Lower leg skin (tissue), 4 donors: ENCODE data around the gene CDH13. TPM values are rescaled to one million over a fixed set of nuclear protein-coding genes. Genes with fewer than 3 reads are reported as not detected.

ENCODE experiments used
- DNase-seq, 2 donors: peaks; one replicate each; pipeline ENCODE4 v3.0.0-alpha.2; 2019; ENCODE audit warnings: low spot score in 2 of 2
- H3K4me3 ChIP-seq: fragments of 200-600 bp; sonication (generic); 2 replicates; pipeline ENCODE4 v1.5.1; 2017; ENCODE audit warnings: mild to moderate bottlenecking, low read depth; ENCODE audit not compliant: poor library complexity, severe bottlenecking
- CTCF ChIP-seq, 3 donors: fragments of 450-650 bp; IDR thresholded peaks; one replicate each; pipeline ENCODE4 v1.5.1; 2016; ENCODE audit warnings: antibody characterized with exemption in 3 of 3, mild to moderate bottlenecking in 3 of 3, moderate library complexity in 2 of 3
- POLR2A ChIP-seq, 2 donors: fragments of 450-650 bp; IDR thresholded peaks; one replicate each; pipeline ENCODE4 v1.6.1; 2016 to 2017; ENCODE audit warnings: antibody characterized with exemption in 2 of 2, mild to moderate bottlenecking in 1 of 2, moderate library complexity in 1 of 2
- WGBS, 2 donors: methylation state at CpG; one replicate each; pipeline ENCODE4 v1.1.5; 2018; 5-methylcytosine and 5-hydroxymethylcytosine counted together
- intact Hi-C: fragments of 100-400 bp; cut with DNase I; formaldehyde crosslinking; loops from one replicate; pipeline ENCODE4 v1.15.0; 2023; ENCODE audit warnings: low total_unique reads
- total RNA-seq, 4 donors: library from RNA; depleted of rRNA; stranded (reverse); fragments of >200 nt; gene quantifications; one replicate each; pipeline ENCODE4 v1.1.0, GENCODE V29; 2016

CDH13 gene
- total RNA-seq, 4 donors from 2014 or later = 102 to 246 (median 155) TPM

- intact Hi-C loops = no loop called here
Observed at GRCh38 chr16:83581994-83582747, 955.4 kb downstream of the CDH13 start.

GRCh38 chr16:83586036-83586435, 959.3 kb downstream of the CDH13 start:
- TF ChIP-seq POLR2A (IDR thresholded peaks at IDR 0.05) = no peak
- 73 to 76% methylated on average over 13 of the region's 13 CpGs for WGBS, 2 donors
- DNase-seq = peak in 1 of 2 donors; percentile 57
- intact Hi-C loops = no loop called here
- no peak overlapping the region for H3K4me3 ChIP-seq

More at GRCh38 chr16:83581994-83582747, 955.4 kb downstream of the CDH13 start:
- DNase-seq = peak in 1 of 2 donors; percentile 54
- no peak overlapping the region for H3K4me3 ChIP-seq
- WGBS, 2 donors = 80 to 85% methylated on average over 5 of the region's 5 CpGs
- TF ChIP-seq CTCF (IDR thresholded peaks at IDR 0.05) = no peak
- TF ChIP-seq POLR2A (IDR thresholded peaks at IDR 0.05) = no peak

- intact Hi-C loops = no loop called here
- WGBS, 2 donors = 45 to 52% methylated on average over 11 of the region's 11 CpGs
- peak in 1 of 2 donors; percentile 8 for DNase-seq
- no peak for TF ChIP-seq POLR2A (IDR thresholded peaks at IDR 0.05)
- no peak for TF ChIP-seq CTCF (IDR thresholded peaks at IDR 0.05)
- H3K4me3 ChIP-seq = no peak overlapping the region
Observed at GRCh38 chr16:83586461-83587200, 959.9 kb downstream of the CDH13 start.

- TF ChIP-seq CTCF (IDR thresholded peaks at IDR 0.05) = no peak
- no peak for TF ChIP-seq POLR2A (IDR thresholded peaks at IDR 0.05)
- no peak overlapping the region for H3K4me3 ChIP-seq
- WGBS, 2 donors = 59 to 67% methylated on average over 12 of the region's 12 CpGs
- intact Hi-C loops = no loop called here
- DNase-seq = peak in 1 of 2 donors; percentile 45
Observed at GRCh38 chr16:83587201-83587600, 960.4 kb downstream of the CDH13 start.

- no peak overlapping the region for H3K4me3 ChIP-seq
- 76 to 79% methylated on average over 3 of the region's 3 CpGs for WGBS, 2 donors
- intact Hi-C loops = no loop called here
- DNase-seq = peak in 1 of 2 donors; percentile 82
- no peak for TF ChIP-seq CTCF (IDR thresholded peaks at IDR 0.05)
- TF ChIP-seq POLR2A (IDR thresholded peaks at IDR 0.05) = no peak
Observed at GRCh38 chr16:83588070-83588469, 961.3 kb downstream of the CDH13 start.

GRCh38 chr16:83589576-83589975, 962.8 kb downstream of the CDH13 start:
- intact Hi-C loops = no loop called here
- no peak overlapping the region for H3K4me3 ChIP-seq
- WGBS, 2 donors = 92 to 96% methylated on average over 6 of the region's 6 CpGs
- TF ChIP-seq POLR2A (IDR thresholded peaks at IDR 0.05) (no peak), CTCF (IDR thresholded peaks at IDR 0.05) (no peak)
- no peak for DNase-seq
